ENCODE results near the gene DNAH2.

The DNAH2 gene

DNA sequence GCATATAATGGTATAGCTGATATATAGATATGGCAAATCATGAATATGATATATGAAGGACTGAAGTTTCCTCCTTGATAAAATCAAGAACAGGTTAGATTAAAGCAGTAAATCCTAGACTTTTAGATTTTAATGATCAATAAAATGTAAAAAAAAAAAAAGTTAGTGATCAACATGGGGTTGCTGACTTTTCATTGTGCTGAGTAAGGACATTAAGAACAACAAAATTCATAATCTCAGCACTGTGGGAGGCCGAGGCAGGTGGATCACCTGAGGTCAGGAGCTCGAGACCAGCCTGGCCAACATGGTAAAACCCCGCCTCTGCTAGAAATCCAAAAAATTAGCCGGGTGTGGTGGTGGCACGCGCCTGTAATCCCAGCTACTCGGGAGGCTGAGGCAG, 160.7 kb downstream of the DNAH2 start:
- TF ChIP-seq, protein P1, sequence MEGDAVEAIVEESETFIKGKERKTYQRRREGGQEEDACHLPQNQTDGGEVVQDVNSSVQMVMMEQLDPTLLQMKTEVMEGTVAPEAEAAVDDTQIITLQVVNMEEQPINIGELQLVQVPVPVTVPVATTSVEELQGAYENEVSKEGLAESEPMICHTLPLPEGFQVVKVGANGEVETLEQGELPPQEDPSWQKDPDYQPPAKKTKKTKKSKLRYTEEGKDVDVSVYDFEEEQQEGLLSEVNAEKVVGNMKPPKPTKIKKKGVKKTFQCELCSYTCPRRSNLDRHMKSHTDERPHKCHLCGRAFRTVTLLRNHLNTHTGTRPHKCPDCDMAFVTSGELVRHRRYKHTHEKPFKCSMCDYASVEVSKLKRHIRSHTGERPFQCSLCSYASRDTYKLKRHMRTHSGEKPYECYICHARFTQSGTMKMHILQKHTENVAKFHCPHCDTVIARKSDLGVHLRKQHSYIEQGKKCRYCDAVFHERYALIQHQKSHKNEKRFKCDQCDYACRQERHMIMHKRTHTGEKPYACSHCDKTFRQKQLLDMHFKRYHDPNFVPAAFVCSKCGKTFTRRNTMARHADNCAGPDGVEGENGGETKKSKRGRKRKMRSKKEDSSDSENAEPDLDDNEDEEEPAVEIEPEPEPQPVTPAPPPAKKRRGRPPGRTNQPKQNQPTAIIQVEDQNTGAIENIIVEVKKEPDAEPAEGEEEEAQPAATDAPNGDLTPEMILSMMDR (conservative IDR thresholded peaks at IDR 0.05; ENCODE audit: low read depth, low read length) = no peak
- H3K4me3 ChIP-seq (ENCODE audit: low read length) = no peak overlapping the region
- no peak for DNase-seq (ENCODE audit: low read depth)

DNA sequence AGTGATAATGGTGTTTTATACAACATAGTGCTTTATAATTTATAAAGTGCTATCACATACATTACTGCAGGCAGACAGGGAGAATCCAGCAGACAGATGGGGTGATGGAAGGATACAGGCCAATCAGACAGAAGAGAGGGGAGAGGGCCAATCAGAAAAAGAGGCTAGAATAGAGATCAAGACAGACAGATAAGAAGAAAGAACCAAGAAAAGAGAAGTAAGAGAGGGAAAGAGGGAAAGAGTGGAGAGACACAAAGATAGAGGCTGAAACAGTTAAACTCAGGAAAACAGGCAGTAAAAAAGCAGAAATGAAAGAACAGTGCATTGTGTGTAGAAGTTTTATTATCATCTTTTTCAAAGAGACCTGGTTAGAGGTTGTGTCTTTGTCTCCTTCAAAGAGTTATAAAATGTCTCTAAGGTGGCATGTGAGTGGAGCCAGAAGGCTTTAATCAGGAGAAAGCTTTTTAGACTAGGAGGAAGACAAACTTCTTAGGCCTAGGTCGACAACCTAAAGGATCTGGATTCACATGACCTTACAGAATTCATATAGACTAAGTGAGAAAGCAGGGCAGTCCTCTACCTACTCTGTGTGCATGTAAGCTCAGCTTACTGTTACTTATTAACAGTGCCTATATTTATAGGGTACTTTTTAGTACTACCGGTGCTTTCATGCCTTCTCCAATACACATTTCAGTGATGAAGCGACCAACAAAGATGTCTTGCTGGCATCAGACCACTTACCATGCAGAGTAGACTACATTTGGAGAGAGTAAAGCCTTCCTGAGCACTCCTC, 162.7 kb downstream of the DNAH2 start:
- DNase-seq (ENCODE audit: low read depth) = no peak
- no peak overlapping the region for H3K4me3 ChIP-seq (ENCODE audit: low read length)
- TF ChIP-seq, protein P1 (conservative IDR thresholded peaks at IDR 0.05; ENCODE audit: low read depth, low read length) = no peak

DNA sequence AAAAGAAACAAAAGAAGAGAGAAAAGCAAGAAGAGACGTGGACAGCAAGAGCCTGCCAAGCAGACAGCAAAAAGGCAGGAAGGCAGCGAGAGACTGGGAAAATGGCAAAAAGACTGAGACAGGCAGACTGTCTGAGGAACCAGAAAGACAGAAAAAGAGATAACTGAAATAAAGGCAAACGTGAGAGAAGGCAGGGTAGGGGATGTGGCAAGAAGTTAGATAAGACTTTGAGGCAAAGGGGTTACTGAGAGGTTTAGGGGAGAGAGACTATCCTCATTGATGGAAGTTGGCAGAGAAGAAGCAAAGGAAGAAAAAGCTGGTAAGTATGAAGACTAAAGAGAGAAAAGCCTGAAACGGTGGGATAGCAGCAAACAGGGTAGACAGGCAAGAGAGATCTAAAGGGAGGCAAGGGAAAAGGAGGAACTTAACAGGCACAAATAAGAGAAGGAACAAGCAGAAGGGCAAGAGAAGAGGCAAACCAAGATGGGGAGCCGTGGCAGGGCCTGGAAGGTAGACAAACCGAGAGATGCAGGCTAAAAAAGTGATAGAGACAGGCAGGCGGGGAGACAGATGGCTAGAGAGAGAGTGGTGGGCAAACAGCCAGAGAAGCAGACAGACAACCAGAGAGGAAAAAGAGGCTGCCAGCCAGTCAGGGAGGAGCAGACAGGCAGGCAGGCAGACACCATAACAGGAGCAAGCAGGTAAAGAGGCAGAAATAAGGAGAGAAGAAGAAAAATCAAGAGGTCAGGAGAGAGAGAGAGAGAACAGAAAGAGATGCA, 163.9 kb downstream of the DNAH2 start:
- TF ChIP-seq, protein P1 (conservative IDR thresholded peaks at IDR 0.05; ENCODE audit: low read depth, low read length) = no peak
- H3K4me3 ChIP-seq (ENCODE audit: low read length) = no peak overlapping the region
- no peak for DNase-seq (ENCODE audit: low read depth)

DNA sequence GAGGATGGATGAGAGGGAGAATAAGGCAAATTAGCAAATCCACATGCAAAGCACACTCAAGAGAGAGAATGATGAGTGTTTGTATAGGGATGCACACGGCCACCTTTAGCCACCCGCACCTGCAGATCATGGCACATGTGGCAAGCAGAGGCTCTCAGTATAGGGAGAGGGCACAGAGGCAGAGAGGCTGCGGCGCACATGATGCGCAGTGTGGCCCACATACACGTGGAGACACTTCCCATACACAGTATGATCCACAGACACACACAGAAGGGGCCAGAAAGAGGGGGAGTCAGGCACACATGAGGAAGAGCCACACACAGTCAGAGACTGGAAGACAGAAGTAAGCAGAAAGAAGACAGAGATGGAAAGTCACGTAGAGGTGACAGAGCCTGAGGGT, 164.5 kb downstream of the DNAH2 start:
- no peak overlapping the region for H3K4me3 ChIP-seq (ENCODE audit: low read length)
- no peak for DNase-seq (ENCODE audit: low read depth)
- TF ChIP-seq, protein P1 (conservative IDR thresholded peaks at IDR 0.05; ENCODE audit: low read depth, low read length) = no peak

DNA sequence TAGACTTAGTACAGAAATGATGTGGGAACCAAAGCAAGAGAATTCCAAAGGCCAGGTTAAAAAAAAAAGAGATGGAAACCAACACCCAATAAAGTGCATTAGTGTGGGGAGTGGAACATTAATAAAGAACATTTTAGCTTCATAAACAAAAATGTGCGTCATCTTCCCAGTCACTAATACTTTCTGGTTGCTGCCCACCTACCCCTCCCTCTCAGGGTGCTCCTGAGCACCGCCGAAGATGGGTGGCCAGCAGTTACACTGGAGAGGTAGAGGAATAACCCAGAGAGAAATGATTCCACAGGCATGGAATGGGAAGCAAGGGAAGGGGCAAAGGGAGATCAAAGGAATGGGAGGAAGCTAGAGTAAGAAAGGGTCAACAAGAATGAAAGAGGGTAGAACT, 165.1 kb downstream of the DNAH2 start:
- no peak overlapping the region for H3K4me3 ChIP-seq (ENCODE audit: low read length)
- DNase-seq (ENCODE audit: low read depth) = no peak
- TF ChIP-seq, protein P1 (conservative IDR thresholded peaks at IDR 0.05; ENCODE audit: low read depth, low read length) = no peak

Measured in retinal pigment epithelial cell (primary cell).